MM.1S (cell line): ENCODE results near the gene RAB22A.

ENCODE experiments used
- DNase-seq: peaks from one replicate; pipeline ENCODE4 v3.0.0-alpha.2; 2015
- H2AFZ ChIP-seq: fragments of 300-600 bp; sonication (generic); 2 replicates; pipeline ENCODE4 v1.6.0; 2016; ENCODE audit warnings: antibody characterized with exemption, low read length
- H3F3A ChIP-seq: fragments of 300-600 bp; sonication (generic); 2 replicates; pipeline ENCODE4 v1.6.1; 2016; ENCODE audit warnings: mild to moderate bottlenecking, antibody characterized with exemption, low read length, moderate library complexity, mixed read lengths; ENCODE audit not compliant: insufficient read depth
- H3K27ac ChIP-seq: fragments of 300-600 bp; sonication (generic); 2 replicates; pipeline ENCODE4 v1.5.1; 2016; ENCODE audit warnings: mild to moderate bottlenecking, low read length
- H3K27me3 ChIP-seq: fragments of 300-600 bp; sonication (generic); replicated peaks from 2 replicates; pipeline ENCODE4 v1.6.0; 2016; ENCODE audit warnings: low read length; ENCODE audit not compliant: insufficient read depth
- H3K36me3 ChIP-seq: fragments of 300-600 bp; sonication (generic); replicated peaks from 2 replicates; pipeline ENCODE4 v1.6.1; 2016; ENCODE audit warnings: mild to moderate bottlenecking, low read length, mixed read lengths; ENCODE audit not compliant: insufficient read depth
- H3K4me1 ChIP-seq: fragments of 300-600 bp; sonication (generic); 2 replicates; pipeline ENCODE4 v1.6.1; 2016; ENCODE audit warnings: low read length, mixed read lengths
- H3K4me2 ChIP-seq: fragments of 300-600 bp; sonication (generic); 2 replicates; pipeline ENCODE4 v1.6.0; 2016; ENCODE audit warnings: low read depth, low read length
- H3K4me3 ChIP-seq: fragments of 300-600 bp; sonication (generic); 2 replicates; pipeline ENCODE4 v1.5.1; 2016; ENCODE audit warnings: low read length, mixed read lengths
- H3K79me2 ChIP-seq: fragments of 300-600 bp; sonication (generic); 2 replicates; pipeline ENCODE4 v1.6.1; 2016; ENCODE audit warnings: mixed run types, low read length, mixed read lengths
- H3K9ac ChIP-seq: fragments of 300-600 bp; sonication (generic); 2 replicates; pipeline ENCODE4 v1.6.1; 2016; ENCODE audit warnings: low read length, mixed read lengths
- H3K9me2 ChIP-seq: fragments of 300-600 bp; sonication (generic); replicated peaks from 2 replicates; pipeline ENCODE4 v1.6.1; 2016; ENCODE audit warnings: mild to moderate bottlenecking, low read length, mixed read lengths; ENCODE audit not compliant: insufficient read depth
- H3K9me3 ChIP-seq: fragments of 300-600 bp; sonication (generic); replicated peaks from 2 replicates; pipeline ENCODE4 v1.6.1; 2016; ENCODE audit warnings: mild to moderate bottlenecking, low read length, mixed read lengths; ENCODE audit not compliant: insufficient read depth
- H4K20me1 ChIP-seq: fragments of 300-600 bp; sonication (generic); 2 replicates; pipeline ENCODE4 v1.6.1; 2016; ENCODE audit warnings: mild to moderate bottlenecking, low read length, moderate library complexity, mixed read lengths; ENCODE audit not compliant: insufficient read depth
- EZH2 ChIP-seq: fragments of 300-600 bp; sonication (generic); optimal IDR thresholded peaks from 2 replicates; pipeline ENCODE3; 2017; ENCODE audit warnings: low read depth, mild to moderate bottlenecking, antibody characterized with exemption, low read length, mixed read lengths
- EZH2phosphoT487 ChIP-seq: fragments of 300-600 bp; sonication (generic); IDR thresholded peaks from 2 replicates; pipeline ENCODE4 v1.6.1; 2018; ENCODE audit warnings: antibody characterized with exemption, low read length
- TF ChIP-seq, protein P1 (sequence below): fragments of 300-600 bp; sonication (generic); IDR thresholded peaks from 2 replicates; pipeline ENCODE4 v1.5.1; 2016; ENCODE audit warnings: antibody characterized with exemption, low read length, mixed read lengths

RAB22A gene

GRCh38 chr20:58300321-58300720, 9.2 kb upstream of the RAB22A start:
- no peaks in the 10 kb centered on the region for H3K9me2 ChIP-seq
- no peak overlapping the region for H2AFZ ChIP-seq
- no peak overlapping the region for H3K27ac ChIP-seq
- H3K79me2 ChIP-seq, result no peaks in the 10 kb centered on the region
- no peak overlapping the region for H3K9ac ChIP-seq
- H4K20me1 ChIP-seq, result no peaks in the 10 kb centered on the region
- no peaks in the 10 kb centered on the region for H3F3A ChIP-seq
- H3K36me3 ChIP-seq, result no peaks in the 10 kb centered on the region
- H3K4me1 ChIP-seq, result no peaks in the 10 kb centered on the region
- H3K4me2 ChIP-seq, result no peak overlapping the region
- DNase-seq, result no peak
- no peaks in the 10 kb centered on the region for H3K27me3 ChIP-seq
- no peak for TF ChIP-seq EZH2phosphoT487
- TF ChIP-seq, protein P1, sequence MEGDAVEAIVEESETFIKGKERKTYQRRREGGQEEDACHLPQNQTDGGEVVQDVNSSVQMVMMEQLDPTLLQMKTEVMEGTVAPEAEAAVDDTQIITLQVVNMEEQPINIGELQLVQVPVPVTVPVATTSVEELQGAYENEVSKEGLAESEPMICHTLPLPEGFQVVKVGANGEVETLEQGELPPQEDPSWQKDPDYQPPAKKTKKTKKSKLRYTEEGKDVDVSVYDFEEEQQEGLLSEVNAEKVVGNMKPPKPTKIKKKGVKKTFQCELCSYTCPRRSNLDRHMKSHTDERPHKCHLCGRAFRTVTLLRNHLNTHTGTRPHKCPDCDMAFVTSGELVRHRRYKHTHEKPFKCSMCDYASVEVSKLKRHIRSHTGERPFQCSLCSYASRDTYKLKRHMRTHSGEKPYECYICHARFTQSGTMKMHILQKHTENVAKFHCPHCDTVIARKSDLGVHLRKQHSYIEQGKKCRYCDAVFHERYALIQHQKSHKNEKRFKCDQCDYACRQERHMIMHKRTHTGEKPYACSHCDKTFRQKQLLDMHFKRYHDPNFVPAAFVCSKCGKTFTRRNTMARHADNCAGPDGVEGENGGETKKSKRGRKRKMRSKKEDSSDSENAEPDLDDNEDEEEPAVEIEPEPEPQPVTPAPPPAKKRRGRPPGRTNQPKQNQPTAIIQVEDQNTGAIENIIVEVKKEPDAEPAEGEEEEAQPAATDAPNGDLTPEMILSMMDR, result no peak
- TF ChIP-seq EZH2, result no peak
- no peaks in the 10 kb centered on the region for H3K9me3 ChIP-seq
- H3K4me3 ChIP-seq, result no peak overlapping the region

DNA sequence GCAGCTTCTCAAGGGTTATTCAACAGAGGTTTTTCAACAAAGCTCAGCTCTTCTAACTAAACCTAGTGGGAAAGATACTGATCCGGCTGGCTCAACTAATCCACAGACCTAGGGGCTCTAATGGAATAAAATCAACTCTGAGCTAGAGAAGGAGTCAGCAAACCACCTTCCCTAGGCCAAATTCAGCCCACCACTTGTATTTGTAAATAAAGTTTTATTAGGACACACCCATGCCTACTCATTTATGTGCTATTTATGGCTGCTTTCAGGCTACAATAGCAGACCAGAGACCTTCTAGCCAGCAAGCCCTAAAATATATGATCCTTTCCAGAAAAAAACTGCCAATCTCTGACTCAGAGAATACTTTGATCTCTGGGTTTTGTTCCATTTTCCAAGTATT, 6.0 kb upstream of the RAB22A start:
- Histone ChIP-seq H3K9me2 (no peaks in the 10 kb centered on the region), H3K9ac (no peak overlapping the region), H3K36me3 (no peaks in the 10 kb centered on the region), H3K4me2 (no peak overlapping the region), H3F3A (no peaks in the 10 kb centered on the region), H4K20me1 (no peaks in the 10 kb centered on the region), H3K9me3 (no peaks in the 10 kb centered on the region), H3K4me3 (no peak overlapping the region), H3K79me2 (no peaks in the 10 kb centered on the region), H3K27me3 (no peaks in the 10 kb centered on the region), H3K4me1 (no peaks in the 10 kb centered on the region), H3K27ac (no peak overlapping the region), H2AFZ (no peak overlapping the region)
- TF ChIP-seq, protein P1, result no peak
- no peak for TF ChIP-seq EZH2
- TF ChIP-seq EZH2phosphoT487, result no peak
- no peak for DNase-seq

DNA sequence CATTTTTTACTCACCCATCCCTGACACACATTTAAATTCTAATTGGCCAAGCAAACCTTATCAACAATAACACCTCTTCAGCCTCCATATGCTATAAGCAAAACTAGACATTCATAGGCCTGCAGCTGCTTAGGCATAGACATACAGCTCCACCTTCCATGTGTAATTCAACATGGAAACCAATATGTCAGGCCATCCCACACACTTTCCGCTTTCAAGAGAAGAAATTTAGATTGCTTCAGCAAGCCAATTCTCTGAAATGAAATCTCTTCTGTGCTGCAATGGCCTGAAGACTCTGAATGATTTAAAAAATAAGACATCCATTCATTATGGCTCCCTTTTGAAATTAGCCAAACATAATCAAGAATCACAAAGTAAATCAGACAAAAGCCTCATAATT, 4.5 kb upstream of the RAB22A start:
- Histone ChIP-seq H3F3A (no peaks in the 10 kb centered on the region), H3K27ac (no peak overlapping the region), H3K9me2 (no peaks in the 10 kb centered on the region), H3K36me3 (no peaks in the 10 kb centered on the region), H3K27me3 (no peaks in the 10 kb centered on the region), H2AFZ (no peak overlapping the region), H3K4me3 (no peak overlapping the region), H3K4me1 (no peaks in the 10 kb centered on the region), H3K4me2 (no peak overlapping the region), H4K20me1 (no peaks in the 10 kb centered on the region), H3K79me2 (peaks cover 3% of the 10 kb centered on the region), H3K9ac (no peak overlapping the region), H3K9me3 (no peaks in the 10 kb centered on the region)
- no peak for DNase-seq
- TF ChIP-seq, protein P1, result no peak
- TF ChIP-seq EZH2phosphoT487, result no peak
- TF ChIP-seq EZH2, result no peak
